ENCODE results near the gene ZNF385B. TPM values are rescaled to one million over a fixed set of nuclear protein-coding genes. Genes with fewer than 3 reads are reported as not detected.

The ZNF385B gene
- polyA plus RNA-seq, 1 donor (not counting 4 experiments of a cell fraction or from before 2014, with no cell fraction given): 0.17 TPM

- Histone ChIP-seq H3K9me1 (ENCODE audit: control insufficient read depth, extremely low read depth, insufficient read depth, low read length) (no peaks in the 10 kb centered on the region), H4K20me1 (ENCODE audit: control insufficient read depth, extremely low read depth, insufficient read depth, low read length) (no peaks in the 10 kb centered on the region), H3K36me3 (ENCODE audit: control insufficient read depth in 2 of 2, extremely low read depth in 1 of 2, insufficient read depth in 2 of 2, low read length in 2 of 2) (no peaks in the 10 kb centered on the region), H3K4me2 (ENCODE audit: control insufficient read depth, extremely low read depth, insufficient read depth, low read depth, low read length) (no peak overlapping the region), H3K27ac (ENCODE audit: control insufficient read depth, insufficient read depth, low read length) (no peak overlapping the region), H3K9me3 (ENCODE audit: control insufficient read depth, low read depth, low read length) (no peaks in the 10 kb centered on the region), H3K9ac (ENCODE audit: control insufficient read depth, extremely low read depth, insufficient read depth, low read length) (no peak overlapping the region), H2AFZ (ENCODE audit: control insufficient read depth, low read length) (no peak overlapping the region), H3K4me3 (ENCODE audit: control insufficient read depth in 2 of 3, extremely low read depth in 1 of 3, insufficient read depth in 2 of 3, low read depth in 1 of 3, low read length in 3 of 3) (no peak overlapping the region), H3K79me2 (ENCODE audit: control insufficient read depth, insufficient read depth, low read length) (no peaks in the 10 kb centered on the region), H3K27me3 (ENCODE audit: control insufficient read depth, extremely low read depth, insufficient read depth, low read length) (peaks cover 17% of the 10 kb centered on the region), H3K4me1 (ENCODE audit: control insufficient read depth, extremely low read depth, insufficient read depth, low read length) (no peaks in the 10 kb centered on the region)
- TF ChIP-seq CTCF (optimal IDR thresholded peaks at IDR 0.05 in 1 of 3, IDR thresholded peaks at IDR 0.05 in 1 of 3, conservative IDR thresholded peaks at IDR 0.05 in 1 of 3; ENCODE audit: extremely low read depth in 1 of 3, insufficient read depth in 2 of 3, low read length in 3 of 3) (no peak), EZH2 (IDR thresholded peaks at IDR 0.05; ENCODE audit: low read length) (no peak)
- FAIRE-seq: no peak
- no peak for DNase-seq (ENCODE audit: low read depth, low spot score)
- dilution Hi-C loops (cut with MboI; ENCODE audit: extremely low pct_ligation_motif_present, low sequenced_read_pairs): no loop called here
These were observed 5.7 kb downstream of the ZNF385B start for GRCh38 chr2:179855673-179856072.

- no peaks in the 10 kb centered on the region for H3K4me1 ChIP-seq (ENCODE audit: control insufficient read depth, extremely low read depth, insufficient read depth, low read length)
- H3K36me3 ChIP-seq (ENCODE audit: control insufficient read depth in 2 of 2, extremely low read depth in 1 of 2, insufficient read depth in 2 of 2, low read length in 2 of 2): no peaks in the 10 kb centered on the region
- H3K9me3 ChIP-seq (ENCODE audit: control insufficient read depth, low read depth, low read length): no peaks in the 10 kb centered on the region
- peaks cover 9% of the 10 kb centered on the region for H3K27me3 ChIP-seq (ENCODE audit: control insufficient read depth, extremely low read depth, insufficient read depth, low read length)
- TF ChIP-seq CTCF (optimal IDR thresholded peaks at IDR 0.05 in 1 of 3, IDR thresholded peaks at IDR 0.05 in 1 of 3, conservative IDR thresholded peaks at IDR 0.05 in 1 of 3; ENCODE audit: extremely low read depth in 1 of 3, insufficient read depth in 2 of 3, low read length in 3 of 3) (no peak), EZH2 (IDR thresholded peaks at IDR 0.05; ENCODE audit: low read length) (no peak)
- no peak overlapping the region for H3K27ac ChIP-seq (ENCODE audit: control insufficient read depth, insufficient read depth, low read length)
- no peak overlapping the region for H3K4me2 ChIP-seq (ENCODE audit: control insufficient read depth, extremely low read depth, insufficient read depth, low read depth, low read length)
- FAIRE-seq: no peak
- no peaks in the 10 kb centered on the region for H4K20me1 ChIP-seq (ENCODE audit: control insufficient read depth, extremely low read depth, insufficient read depth, low read length)
- no peaks in the 10 kb centered on the region for H3K79me2 ChIP-seq (ENCODE audit: control insufficient read depth, insufficient read depth, low read length)
- H3K4me3 ChIP-seq (ENCODE audit: control insufficient read depth in 2 of 3, extremely low read depth in 1 of 3, insufficient read depth in 2 of 3, low read depth in 1 of 3, low read length in 3 of 3): no peak overlapping the region
- H3K9ac ChIP-seq (ENCODE audit: control insufficient read depth, extremely low read depth, insufficient read depth, low read length): no peak overlapping the region
- dilution Hi-C loops (cut with MboI; ENCODE audit: extremely low pct_ligation_motif_present, low sequenced_read_pairs): no loop called here
- DNase-seq (ENCODE audit: low read depth, low spot score): no peak
- H2AFZ ChIP-seq (ENCODE audit: control insufficient read depth, low read length): no peak overlapping the region
- no peaks in the 10 kb centered on the region for H3K9me1 ChIP-seq (ENCODE audit: control insufficient read depth, extremely low read depth, insufficient read depth, low read length)
These were observed 6.5 kb downstream of the ZNF385B start for GRCh38 chr2:179854891-179855290.
